Breast epithelium (tissue), 3 donors: ENCODE measurements around the gene PTPRN2.

Experiments
- CTCF ChIP-seq, 3 donors: fragments of 450-650 bp; IDR thresholded peaks; one replicate each; pipeline ENCODE4 v1.5.1; 2016 to 2017; ENCODE audit warnings: antibody characterized with exemption in 3 of 3, mild to moderate bottlenecking in 3 of 3, moderate library complexity in 3 of 3
- POLR2A ChIP-seq: fragments of 450-650 bp; IDR thresholded peaks from one replicate; pipeline ENCODE4 v1.6.1; 2016; ENCODE audit warnings: antibody characterized with exemption, mild to moderate bottlenecking, moderate library complexity
- POLR2AphosphoS5 ChIP-seq, 3 donors: sonication (generic); formaldehyde crosslinking; IDR thresholded peaks; one replicate each; pipeline ENCODE4 v1.6.1; 2017; ENCODE audit warnings: antibody characterized with exemption in 3 of 3

DNA sequence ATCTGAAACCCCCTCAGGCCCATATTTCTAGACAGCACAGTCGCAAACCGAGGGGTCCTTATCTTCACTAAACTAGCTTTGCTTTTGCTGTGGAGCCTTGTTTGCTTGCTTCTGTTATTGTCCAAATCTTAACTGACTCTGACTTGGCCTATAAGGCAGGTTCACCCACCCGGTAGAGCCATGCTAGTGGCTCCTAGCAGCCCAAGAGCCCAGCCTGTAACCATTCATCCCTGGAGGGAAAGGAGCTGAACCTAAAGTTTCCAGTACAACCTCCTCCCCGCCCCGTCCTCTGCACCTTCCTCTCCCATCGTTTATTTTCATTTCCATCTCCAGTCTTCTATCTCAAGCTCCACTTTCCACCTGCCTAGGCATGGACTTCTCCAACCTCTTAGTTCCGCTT, 345.7 kb downstream of the PTPRN2 start:
- TF ChIP-seq CTCF (IDR thresholded peaks at IDR 0.05) (no peak), POLR2A (no peak), POLR2AphosphoS5 (IDR thresholded peaks at IDR 0.05) (no peak)
